HG03432 (cell line): Measurements from ENCODE around the gene PEMT.
"Not testable (repeated sequence)": the region's sequence is repeated elsewhere in the genome, so short reads cannot be mapped to it uniquely, and the experiment has no call there.

Experiments used
- ATAC-seq: cut with Tn5 transposase; IDR thresholded peaks from one replicate; pipeline ENCODE4 v1.9.1; 2021; ENCODE audit warnings: mild to moderate bottlenecking, moderate library complexity; ENCODE audit not compliant: unreplicated experiment

PEMT gene

GRCh38 chr17:17591355-17592298 is at the start of gene PEMT:
Gene PEMT, minus strand, starts transcription at chr17:17591708. Its CDS starts 82 bp downstream, at chr17:17591626.
- peak; percentile 89 for ATAC-seq

- not testable (repeated sequence) for ATAC-seq
These were observed 48.3 kb upstream of the PEMT start for GRCh38 chr17:17639661-17640270.

- ATAC-seq: no peak
These were observed 47.0 kb upstream of the PEMT start for GRCh38 chr17:17638467-17638866.

- no peak for ATAC-seq
These were observed 44.9 kb upstream of the PEMT start for GRCh38 chr17:17636272-17636885.

- not testable (repeated sequence) for ATAC-seq
These were observed 44.2 kb upstream of the PEMT start for GRCh38 chr17:17635537-17636271.

- no peak for ATAC-seq
These were observed 43.6 kb upstream of the PEMT start for GRCh38 chr17:17635126-17635525.

- no peak for ATAC-seq
These were observed 41.8 kb upstream of the PEMT start for GRCh38 chr17:17633310-17633709.

- not testable (repeated sequence) for ATAC-seq
These were observed 41.2 kb upstream of the PEMT start for GRCh38 chr17:17632690-17633089.

GRCh38 chr17:17628388-17629008 is 37.0 kb upstream of the PEMT start:
- ATAC-seq: no peak

GRCh38 chr17:17626840-17627239 is 35.3 kb upstream of the PEMT start:
- ATAC-seq: no peak

GRCh38 chr17:17626151-17626805 is 34.8 kb upstream of the PEMT start:
- ATAC-seq: no peak

- ATAC-seq: no peak
These were observed 33.2 kb upstream of the PEMT start for GRCh38 chr17:17624741-17625140.

GRCh38 chr17:17623904-17624303 is 32.4 kb upstream of the PEMT start:
- no peak for ATAC-seq

GRCh38 chr17:17621254-17621653 is 29.7 kb upstream of the PEMT start:
- no peak for ATAC-seq

- ATAC-seq: no peak
These were observed 22.2 kb upstream of the PEMT start for GRCh38 chr17:17613708-17614114.

- ATAC-seq: no peak
These were observed 20.8 kb upstream of the PEMT start for GRCh38 chr17:17612085-17613022.

- no peak for ATAC-seq
These were observed 17.6 kb upstream of the PEMT start for GRCh38 chr17:17609121-17609520.

- ATAC-seq: no peak
These were observed 15.0 kb upstream of the PEMT start for GRCh38 chr17:17606416-17607000.

GRCh38 chr17:17605729-17606088 is 14.2 kb upstream of the PEMT start:
- no peak for ATAC-seq
